ENCODE measurements around the gene NKG7.

NKG7 gene

DNA sequence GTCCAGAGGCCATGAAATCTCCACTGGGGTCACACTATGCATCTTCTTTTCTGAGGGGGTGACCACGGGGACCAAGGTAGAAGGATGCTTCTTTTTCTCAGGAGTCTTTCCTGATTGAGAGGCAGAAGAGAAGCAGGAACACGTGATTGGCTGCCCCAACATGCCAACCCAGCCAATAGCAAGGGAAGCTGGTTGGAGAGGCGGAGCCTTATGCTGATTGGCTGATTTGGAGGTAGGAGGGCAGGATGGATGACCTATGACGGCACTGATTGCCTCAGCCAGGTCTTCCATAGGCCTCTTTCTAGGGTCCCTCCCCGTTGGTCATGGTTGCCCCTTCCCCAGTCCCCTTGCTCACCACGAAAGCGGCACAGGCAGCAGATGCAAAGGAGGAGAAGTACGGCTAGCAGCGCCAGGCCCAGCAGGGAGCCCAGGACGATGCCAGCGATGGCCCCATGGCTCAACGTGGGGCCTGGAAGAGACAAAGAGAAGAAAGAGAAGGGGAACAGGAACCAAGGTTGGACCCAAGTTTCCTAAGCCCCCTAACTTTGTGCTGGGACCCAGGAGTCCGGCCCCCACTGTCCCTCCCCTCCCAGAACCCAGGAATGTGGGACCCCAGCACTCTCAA lies 38.5 kb downstream of the NKG7 start:
- DNase-seq: no peak

DNA sequence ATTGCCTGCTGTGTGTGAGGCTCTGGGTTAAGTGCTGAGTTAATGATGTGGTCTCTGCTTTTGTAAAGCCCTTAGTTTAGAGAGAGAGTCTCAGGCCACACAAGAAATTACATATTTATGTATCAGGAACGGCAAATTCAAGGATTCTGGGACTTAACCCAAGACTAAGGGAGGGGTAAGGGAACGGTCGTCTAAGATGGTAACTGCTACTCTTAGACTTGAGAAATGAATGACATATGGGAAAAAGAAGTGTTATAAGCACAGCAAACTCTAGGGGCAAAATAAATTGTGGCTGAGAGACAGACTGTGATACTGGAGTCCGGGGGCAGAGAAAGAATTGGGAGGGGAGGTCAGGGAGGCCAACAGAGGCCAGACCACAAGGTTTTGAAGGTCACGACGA lies 40.7 kb downstream of the NKG7 start:
- DNase-seq: no peak

DNA sequence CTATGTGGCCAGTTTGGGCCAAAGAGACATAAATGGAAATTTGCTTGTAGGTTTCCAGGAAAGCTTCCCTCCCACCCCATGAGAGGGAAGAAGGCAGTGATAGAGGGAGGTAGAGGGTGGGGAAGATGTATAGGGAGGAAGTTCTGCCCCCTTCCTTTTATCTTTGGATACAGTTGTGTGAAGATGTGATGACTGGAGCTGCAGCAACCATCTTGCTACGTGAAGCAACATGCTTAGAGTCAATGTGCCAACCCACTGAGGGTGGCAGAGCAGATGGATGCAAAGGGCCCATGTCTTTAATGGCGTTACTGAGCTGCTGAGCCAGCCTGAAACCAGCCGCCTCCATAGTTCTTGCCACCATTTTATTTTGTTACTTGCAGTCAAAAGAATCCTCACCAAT lies 41.3 kb downstream of the NKG7 start:
- no peak for DNase-seq

DNA sequence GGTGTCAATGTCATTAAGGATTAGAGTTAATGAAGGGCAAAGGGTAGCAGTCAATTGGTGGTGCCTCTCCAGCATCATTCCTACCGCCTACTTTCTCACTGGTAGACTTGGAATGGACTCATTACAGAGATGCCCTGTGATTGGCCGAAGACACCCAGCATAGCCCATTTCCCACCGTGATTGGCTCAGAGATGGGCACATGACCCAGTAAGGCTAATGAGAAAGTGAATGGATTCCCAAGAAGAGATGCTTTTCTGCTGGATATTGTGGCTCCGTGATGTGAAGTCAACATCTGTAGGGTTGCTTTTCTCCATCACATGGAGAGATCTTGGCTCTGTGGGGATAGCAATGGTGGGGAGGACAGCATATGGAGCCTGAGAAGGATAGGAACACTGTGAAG lies 42.1 kb downstream of the NKG7 start:
- DNase-seq: no peak

DNA sequence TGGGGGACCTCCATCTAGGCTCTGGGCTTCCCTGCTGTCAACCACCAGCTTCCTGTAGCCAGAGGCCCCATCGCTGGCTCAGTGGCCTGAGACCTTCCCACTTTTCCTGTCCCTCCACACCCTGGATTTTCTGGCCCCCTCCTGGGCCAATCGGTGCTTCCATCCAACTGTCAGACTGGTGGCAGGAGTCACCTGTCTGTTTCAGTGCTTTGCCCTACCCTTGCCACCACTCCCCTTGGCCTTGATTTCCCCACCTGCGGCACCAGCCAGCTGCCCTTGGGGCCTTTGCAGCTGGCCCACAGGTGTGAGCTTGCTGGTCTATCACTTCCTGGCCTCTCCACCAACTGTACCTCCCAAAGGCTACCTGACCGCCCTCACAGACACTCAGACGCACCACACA lies 43.0 kb downstream of the NKG7 start:
- no peak for DNase-seq

DNA sequence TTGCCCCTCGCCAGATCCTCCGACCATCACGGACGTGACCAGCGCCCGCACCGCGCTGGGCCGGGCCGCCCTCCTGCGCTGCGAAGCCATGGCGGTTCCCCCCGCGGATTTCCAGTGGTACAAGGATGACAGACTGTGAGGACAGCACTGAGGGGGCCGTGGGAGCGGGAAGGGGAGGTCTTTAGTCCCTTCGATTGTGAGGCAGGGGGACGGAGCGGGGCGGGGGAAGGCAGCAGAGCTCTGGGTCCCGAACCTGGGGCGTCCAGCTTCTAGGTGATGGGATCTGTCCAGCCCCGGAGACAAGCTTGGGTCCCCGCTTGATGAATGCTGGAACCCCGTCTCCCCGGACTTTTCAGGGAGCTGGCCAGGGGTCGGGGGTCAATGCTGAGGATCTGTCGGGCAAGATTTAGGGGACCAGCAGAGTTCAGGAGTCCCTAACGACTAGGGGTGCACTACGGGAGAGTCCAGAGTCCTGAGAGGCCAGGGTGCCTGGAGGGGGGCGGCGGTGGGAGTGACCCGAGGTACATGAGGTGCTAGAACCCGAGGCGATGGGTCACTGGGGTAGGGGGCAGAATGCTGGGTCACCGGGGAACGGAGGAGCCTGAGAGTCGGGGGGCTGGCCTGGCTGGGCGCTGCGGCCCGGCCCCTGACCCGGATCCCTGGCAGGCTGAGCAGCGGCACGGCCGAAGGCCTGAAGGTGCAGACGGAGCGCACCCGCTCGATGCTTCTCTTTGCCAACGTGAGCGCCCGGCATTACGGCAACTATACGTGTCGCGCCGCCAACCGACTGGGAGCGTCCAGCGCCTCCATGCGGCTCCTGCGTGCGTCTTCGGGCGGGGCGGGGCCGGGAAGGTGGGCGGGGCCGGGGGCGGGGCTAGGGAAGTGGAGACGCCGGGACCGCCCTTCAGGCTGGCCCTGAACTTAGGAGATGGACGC lies 45.1 kb downstream of the NKG7 start:
- DNase-seq: no peak

DNA sequence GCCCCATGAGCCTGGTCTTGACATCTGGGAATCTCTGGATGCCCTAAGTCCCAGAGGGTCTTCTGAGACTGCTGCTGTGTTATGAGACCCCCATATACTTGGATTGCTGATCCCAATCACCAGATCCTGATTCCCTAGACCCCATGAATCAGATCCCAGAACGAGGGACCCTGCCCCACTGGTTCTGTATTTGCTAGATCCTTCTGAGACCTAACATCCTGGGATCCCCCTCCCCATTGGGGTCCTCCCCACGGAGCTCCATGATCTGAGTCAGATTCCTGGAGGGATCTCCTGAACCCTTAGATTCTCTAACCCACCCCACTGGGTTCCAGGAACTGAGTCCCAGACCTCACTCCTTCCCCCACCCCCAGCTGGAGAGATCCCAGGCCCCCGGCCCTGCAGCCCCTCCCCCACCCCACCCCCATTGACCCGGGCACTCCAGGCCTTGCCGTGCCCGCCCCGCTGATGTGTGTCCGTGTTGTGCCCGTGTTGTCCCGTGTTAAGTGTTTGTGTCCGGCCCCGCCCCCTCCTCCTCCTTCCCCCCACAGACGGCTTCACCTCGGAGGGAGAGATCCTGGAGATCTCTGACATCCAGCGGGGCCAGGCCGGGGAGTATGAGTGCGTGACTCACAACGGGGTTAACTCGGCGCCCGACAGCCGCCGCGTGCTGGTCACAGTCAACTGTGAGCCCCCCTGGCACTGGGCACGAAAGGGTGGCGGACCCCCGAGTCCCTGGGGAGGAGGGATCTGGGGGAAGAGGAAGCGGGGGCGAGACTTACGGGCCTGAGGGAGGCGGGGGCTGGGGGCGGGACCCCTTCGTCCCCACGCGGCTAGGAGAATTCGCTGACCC lies 46.0 kb downstream of the NKG7 start:
- DNase-seq: no peak

DNA sequence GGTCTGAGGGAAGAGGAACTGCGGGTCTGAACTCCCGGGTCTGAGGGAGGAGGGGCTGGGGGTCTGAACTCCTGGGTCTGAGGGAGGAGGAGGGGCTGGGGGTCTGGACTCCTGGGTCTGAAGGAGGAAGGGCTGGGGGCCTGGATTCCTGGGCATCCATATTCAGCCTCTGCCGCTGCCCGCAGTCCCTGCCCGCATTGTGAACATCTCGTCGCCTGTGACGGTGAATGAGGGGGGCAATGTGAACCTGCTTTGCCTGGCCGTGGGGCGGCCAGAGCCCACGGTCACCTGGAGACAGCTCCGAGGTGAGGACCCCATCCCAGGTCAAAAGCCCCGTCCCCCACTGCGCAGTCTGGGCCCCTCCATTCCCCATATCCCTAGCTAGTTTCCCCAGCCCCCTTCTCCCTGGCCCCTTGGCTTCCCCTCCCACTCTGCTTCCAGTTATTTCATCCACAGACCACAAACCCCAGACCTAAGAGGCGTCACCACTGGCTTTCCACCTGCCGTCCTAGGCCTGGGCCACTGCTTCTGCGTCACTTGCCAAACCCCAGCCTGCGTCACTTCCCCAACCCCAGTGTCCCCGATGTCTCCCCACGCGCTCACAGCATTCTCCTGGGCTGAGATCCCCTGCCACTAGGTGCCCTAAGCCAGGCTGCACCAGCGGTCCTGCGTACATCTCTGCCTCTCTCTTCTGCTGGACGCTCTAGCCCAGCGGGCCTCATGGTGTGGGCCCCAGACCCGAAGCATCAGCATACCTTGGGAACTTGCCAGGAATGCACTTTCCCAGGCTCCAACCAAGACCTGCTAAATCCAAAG lies 47.1 kb downstream of the NKG7 start:
- no peak for DNase-seq

DNA sequence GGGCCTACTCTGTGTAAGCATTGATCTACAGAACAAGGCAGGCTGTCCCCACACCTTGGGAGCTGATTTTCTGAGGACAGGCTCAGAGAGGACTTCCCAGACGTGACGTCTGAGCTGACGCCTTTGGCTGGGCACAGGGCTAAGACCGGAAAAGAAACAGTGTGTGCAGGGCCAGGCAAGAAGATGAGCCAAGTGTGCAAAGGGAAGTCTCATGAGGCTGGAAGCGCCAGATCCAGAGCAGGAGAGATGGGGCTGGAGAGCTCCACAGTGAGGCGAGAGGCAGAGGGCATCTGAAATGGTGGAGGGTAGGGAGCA lies 48.3 kb downstream of the NKG7 start:
- no peak for DNase-seq

DNA sequence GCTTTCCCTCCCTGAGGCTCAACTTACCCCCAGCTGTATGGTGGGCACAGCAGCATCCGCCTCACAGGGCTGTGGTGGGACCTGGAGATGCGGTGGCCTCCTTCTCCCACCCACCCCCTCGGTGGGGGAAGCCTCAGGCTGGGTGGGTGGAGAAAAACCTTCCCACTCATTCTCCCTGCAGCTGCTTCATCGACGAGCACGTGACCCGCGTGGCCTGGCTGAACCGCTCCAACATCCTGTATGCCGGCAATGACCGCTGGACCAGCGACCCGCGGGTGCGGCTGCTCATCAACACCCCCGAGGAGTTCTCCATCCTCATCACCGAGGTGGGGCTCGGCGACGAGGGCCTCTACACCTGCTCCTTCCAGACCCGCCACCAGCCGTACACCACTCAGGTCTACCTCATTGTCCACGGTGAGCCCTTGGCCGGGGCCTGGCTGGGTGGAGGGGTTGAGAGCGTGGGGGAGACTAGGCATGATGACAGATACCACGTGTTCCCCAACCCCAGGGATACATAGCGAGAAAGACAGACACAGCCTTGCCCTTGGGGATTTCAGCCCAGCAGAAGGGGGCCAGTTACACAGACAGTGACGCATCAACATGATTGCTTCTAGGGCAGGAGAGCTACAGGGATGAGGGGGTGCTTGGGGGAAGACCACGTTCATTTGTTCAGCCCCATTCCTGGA lies 48.8 kb downstream of the NKG7 start:
- no peak for DNase-seq

DNA sequence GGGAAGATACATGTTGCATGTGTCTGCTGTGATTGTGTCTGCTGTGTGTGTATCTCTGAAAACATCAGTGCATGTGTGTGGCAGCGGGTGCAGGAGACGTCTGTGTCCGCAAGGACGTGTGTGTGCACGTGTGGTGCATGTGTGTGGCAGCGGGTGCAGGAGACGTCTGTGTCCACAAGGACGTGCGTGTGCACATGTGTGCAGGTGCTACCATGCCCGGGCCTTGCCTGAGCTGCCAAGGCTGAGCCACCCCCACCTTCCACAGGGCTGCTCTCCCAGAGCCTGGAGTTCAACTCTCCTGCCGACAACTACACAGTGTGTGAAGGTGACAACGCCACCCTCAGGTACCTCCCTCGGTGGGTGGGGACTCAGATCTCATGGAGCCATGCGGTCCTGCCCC lies 50.7 kb downstream of the NKG7 start:
- DNase-seq: no peak

Measured in NCI-H774 (cell line).